HCT116 (cell line): ENCODE data around the gene DDI2. TPM values are rescaled to one million over a fixed set of nuclear protein-coding genes. Genes with fewer than 3 reads are reported as not detected.

Experiments used
- ATAC-seq: fragments of 200-7000 bp; cut with Tn5 transposase; 2 replicates; pipeline ENCODE4 v1.9.1; 2020; ENCODE audit warnings: mild to moderate bottlenecking, moderate library complexity
- BruUV-seq: library from RNA; stranded (reverse); fragments of 400-500 nt; replicated peaks from 2 replicates; lab custom pipeline; 2021; lab: Mats Ljungman, UMichigan
- CTCF ChIA-PET: fragments of 300-600 bp; sonication (Branson Sonifier 250); formaldehyde crosslinking; loops from one replicate; lab custom pipeline; 2021; ENCODE audit warnings: antibody characterized with exemption; lab: Charles Lee
- POLR2A ChIA-PET: fragments of 300-600, 350-600 bp; sonication (Branson Sonifier 250); formaldehyde crosslinking; loops from one replicate; lab custom pipeline; 2021; ENCODE audit warnings: antibody characterized with exemption; lab: Charles Lee
- RAD21 ChIA-PET, 2 experiments: fragments of 300-600 bp; sonication (Branson Sonifier 250); formaldehyde crosslinking; loops; one replicate each; lab custom pipeline; 2023; ENCODE audit warnings: low total read pairs in 2 of 2; ENCODE audit not compliant: uncharacterized antibody in 2 of 2, unreplicated experiment in 2 of 2, low non-redundant PET in 1 of 2; lab: Charles Lee
- DNase-seq: peaks from one replicate; pipeline ENCODE4 v3.0.0-alpha.2; 2010; ENCODE audit warnings: low read depth, low spot score
- H2AFZ ChIP-seq: fragments of 200-600 bp; shearing (Covaris generic), sonication (generic); 2 replicates; pipeline ENCODE4 v1.6.1; 2017; ENCODE audit warnings: low read depth, mixed run types, mixed read lengths, antibody characterized with exemption, low read length; ENCODE audit not compliant: poor library complexity, severe bottlenecking
- H3K27ac ChIP-seq: 2 replicates; pipeline ENCODE4 v1.5.1; 2012; ENCODE audit warnings: low read depth, low read length
- H3K27me3 ChIP-seq: fragments of 200-600 bp; sonication (generic); 2 replicates; pipeline ENCODE4 v1.6.1; 2016; ENCODE audit warnings: mixed run types, low read length, mixed read lengths; ENCODE audit not compliant: insufficient read depth
- H3K36me3 ChIP-seq, 2 experiments: fragments of 200-500 bp in 1 of 2; fragments of 200-600 bp in 1 of 2; sonication (Bioruptor generic) in 1 of 2; sonication (generic) in 1 of 2; 2 replicates each; pipeline versions ENCODE4 v1.5.1 to v1.6.1; 2014 to 2016; ENCODE audit warnings: low read length in 2 of 2, inconsistent platforms in 1 of 2, mixed read lengths in 1 of 2, mixed run types in 1 of 2; ENCODE audit not compliant: insufficient read depth in 2 of 2, control insufficient read depth in 1 of 2
- H3K4me1 ChIP-seq, 2 experiments: fragments of 200-600 bp in 1 of 2; sonication (generic) in 1 of 2; 2 replicates each; pipeline versions ENCODE4 v1.5.1 to v1.6.1; 2012 to 2017; ENCODE audit warnings: low read length in 2 of 2, inconsistent platforms in 1 of 2, mild to moderate bottlenecking in 1 of 2, mixed read lengths in 1 of 2, mixed run types in 1 of 2, moderate library complexity in 1 of 2; ENCODE audit not compliant: insufficient read depth in 2 of 2, control insufficient read depth in 1 of 2
- H3K4me2 ChIP-seq: fragments of 200-600 bp; sonication (generic); 2 replicates; pipeline ENCODE4 v1.6.1; 2017; ENCODE audit warnings: mixed run types, low read length, mixed read lengths
- H3K4me3 ChIP-seq, 2 experiments: fragments of 200-600 bp in 1 of 2; sonication (generic) in 1 of 2; replicated peaks in 1 of 2; 2 replicates each; pipeline ENCODE4 v1.5.1; 2011 to 2016; ENCODE audit warnings: low read length in 2 of 2, control low read depth in 1 of 2, low read depth in 1 of 2, mild to moderate bottlenecking in 1 of 2, mixed read lengths in 1 of 2, mixed run types in 1 of 2
- H3K79me2 ChIP-seq: fragments of 200-600 bp; sonication (generic); 2 replicates; pipeline ENCODE4 v1.6.1; 2017; ENCODE audit warnings: mild to moderate bottlenecking, mixed run types, low read length, moderate library complexity, mixed read lengths; ENCODE audit not compliant: insufficient read depth
- H3K9ac ChIP-seq: fragments of 200-600 bp; sonication (generic); 2 replicates; pipeline ENCODE4 v1.6.1; 2016; ENCODE audit warnings: low read length, mixed read lengths
- H3K9me2 ChIP-seq: fragments of 200-600 bp; sonication (generic), shearing (Covaris generic); 2 replicates; pipeline ENCODE4 v1.6.1; 2017; ENCODE audit warnings: mixed run types, mild to moderate bottlenecking, moderate library complexity; ENCODE audit not compliant: insufficient read depth
- H3K9me3 ChIP-seq, 2 experiments: fragments of 200-500 bp in 1 of 2; fragments of 200-600 bp in 1 of 2; sonication (Bioruptor generic) in 1 of 2; sonication (generic) in 1 of 2; 2 replicates each; pipeline ENCODE4 v1.6.1; 2014 to 2017; ENCODE audit warnings: low read length in 2 of 2, mixed read lengths in 2 of 2, inconsistent platforms in 1 of 2, low read depth in 1 of 2, mild to moderate bottlenecking in 1 of 2, mixed run types in 1 of 2, moderate library complexity in 1 of 2; ENCODE audit not compliant: control insufficient read depth in 1 of 2, insufficient read depth in 1 of 2
- H4K20me1 ChIP-seq: fragments of 200-600 bp; sonication (generic), shearing (Covaris generic); 2 replicates; pipeline ENCODE4 v1.6.1; 2017; ENCODE audit warnings: mixed run types, mild to moderate bottlenecking, moderate library complexity; ENCODE audit not compliant: insufficient read depth
- POLR2A ChIP-seq: IDR thresholded peaks from 2 replicates; pipeline ENCODE4 v1.7.0; 2011; ENCODE audit warnings: borderline replicate concordance; ENCODE audit not compliant: insufficient read depth, insufficient read length; ENCODE audit errors: extremely low read depth
- REST ChIP-seq: IDR thresholded peaks from 2 replicates; pipeline ENCODE4 v1.6.1; 2012; ENCODE audit warnings: low read depth
- SRF ChIP-seq: IDR thresholded peaks from 2 replicates; pipeline ENCODE4 v1.6.1; 2012; ENCODE audit warnings: low read depth
- TCF7L2 ChIP-seq: IDR thresholded peaks from 2 replicates; pipeline ENCODE4 v1.7.0; 2011; ENCODE audit warnings: borderline replicate concordance, inconsistent platforms; ENCODE audit not compliant: insufficient read depth, insufficient read length; ENCODE audit errors: extremely low read depth
- ZNF274 ChIP-seq: fragments of 200-500 bp; sonication (Bioruptor generic); IDR thresholded peaks from 2 replicates; pipeline ENCODE4 v1.6.1; 2014; ENCODE audit warnings: mild to moderate bottlenecking, low read depth, low read length, inconsistent platforms
- intact Hi-C: fragments of 100-400 bp; cut with micrococcal nuclease; formaldehyde crosslinking; loops from 2 replicates; pipeline ENCODE4 v1.10.0; 2022
- total RNA-seq: library from RNA; stranded (reverse); gene quantifications from one replicate; pipeline ENCODE4 v1.2.1, GENCODE V29; 2021; ENCODE audit not compliant: unreplicated experiment

Gene DDI2
- total RNA-seq, 1 experiment from 2014 or later, result 26.3 TPM

DNA sequence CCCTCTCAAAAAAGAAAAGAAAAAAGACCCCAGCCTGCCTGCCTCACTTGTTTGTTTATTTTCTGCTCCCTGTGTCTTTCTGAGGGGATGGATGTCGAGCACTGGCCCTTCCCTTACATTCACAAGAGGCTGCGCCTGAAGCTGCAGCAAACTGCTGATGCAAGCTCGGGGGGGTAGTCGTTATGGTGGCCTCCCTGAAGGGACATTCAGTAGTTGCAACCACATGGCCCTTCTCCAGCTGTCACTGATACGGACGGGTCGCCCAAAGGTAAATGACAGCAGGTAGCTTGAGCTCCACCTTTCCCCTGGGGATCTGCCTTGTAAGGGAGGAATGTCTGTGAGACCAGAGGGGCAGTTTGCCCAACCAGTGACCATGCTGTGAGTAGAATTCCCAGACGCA lies 84.5 kb downstream of the DDI2 start:
- no peak overlapping the region for H2AFZ ChIP-seq
- ChIA-PET POLR2A (no interaction called here), CTCF (no interaction called here), RAD21 (no interaction called here)
- no peak overlapping the region for H3K27ac ChIP-seq
- H3K9me3 ChIP-seq, result no peaks in the 10 kb centered on the region
- DNase-seq (no peak), ATAC-seq (no peak)
- H3K9me2 ChIP-seq, result no peaks in the 10 kb centered on the region
- no peak overlapping the region for H3K4me3 ChIP-seq
- TF ChIP-seq ZNF274, result no peak
- no peak for TF ChIP-seq POLR2A
- no peak for TF ChIP-seq TCF7L2
- TF ChIP-seq SRF, result no peak
- no peak for TF ChIP-seq REST
- no peak overlapping the region for H3K9ac ChIP-seq
- H4K20me1 ChIP-seq, result no peaks in the 10 kb centered on the region
- peaks cover 0 to 3% of the 10 kb centered on the region in 2 experiments; a peak in 1 of 4 replicates for H3K4me1 ChIP-seq
- H3K36me3 ChIP-seq, result no peaks in the 10 kb centered on the region
- H3K4me2 ChIP-seq, result no peak overlapping the region
- BruUV-seq, result no TSS peak
- H3K79me2 ChIP-seq, result peaks cover 18% of the 10 kb centered on the region; the same call in 1 of the 2 replicates
- intact Hi-C loops, result no loop called here
- H3K27me3 ChIP-seq, result no peaks in the 10 kb centered on the region
